PFSK-1 (cell line): ENCODE measurements around the gene G6PD.

Experiments used
- POLR2AphosphoS5 ChIP-seq: IDR thresholded peaks from 2 replicates; pipeline ENCODE4 v1.6.1; 2012; ENCODE audit warnings: low read depth, mild to moderate bottlenecking, control low read depth, low read length, moderate library complexity
- TAF1 ChIP-seq: IDR thresholded peaks from 2 replicates; pipeline ENCODE4 v1.6.1; 2012; ENCODE audit warnings: low read length, control low read depth, borderline replicate concordance; ENCODE audit not compliant: insufficient read depth

DNA sequence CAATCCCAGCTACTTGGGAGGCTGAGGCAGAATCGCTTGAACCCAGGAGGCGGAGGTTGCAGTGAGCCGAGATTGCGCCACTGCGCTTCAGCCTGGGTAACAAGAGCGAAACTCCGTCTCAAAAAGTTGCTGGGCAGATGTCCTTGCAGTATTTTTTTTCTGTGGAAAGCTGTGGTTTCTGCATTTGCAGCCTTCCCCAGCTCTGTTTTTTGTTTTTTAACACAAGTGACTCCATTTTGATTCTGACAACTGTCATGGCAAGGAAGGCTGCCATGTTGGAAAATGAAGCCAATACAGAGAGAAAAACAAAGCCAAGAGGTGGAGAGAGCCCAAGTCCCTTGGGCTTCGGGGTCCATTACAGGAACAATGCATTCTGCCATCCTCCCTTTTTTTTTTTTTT is 44.5 kb downstream of the G6PD start:
- no peak for TF ChIP-seq POLR2AphosphoS5
- no peak for TF ChIP-seq TAF1
